Right lobe of liver (tissue), 6 donors: ENCODE measurements around the gene SZRD1. TPM values are rescaled to one million over a fixed set of nuclear protein-coding genes. Genes with fewer than 3 reads are reported as not detected.
A peak's percentile ranks its signal among the peaks of the same experiment; 100 is the strongest.

Experiments
- ATAC-seq, 4 donors: fragments of 200-7000 bp; cut with Tn5 transposase; one replicate each; pipeline ENCODE4 v1.9.1; 2020; ENCODE audit warnings: mild to moderate bottlenecking in 4 of 4, moderate library complexity in 4 of 4
- DNase-seq, 3 donors: peaks; one replicate each; pipeline ENCODE4 v3.0.0-alpha.2; 2020
- H3K27ac ChIP-seq, 3 donors: fragments of 200-600 bp; one replicate each; pipeline ENCODE4 v1.8.0; 2022
- H3K27me3 ChIP-seq, 2 donors: fragments of 200-600 bp; one replicate each; pipeline ENCODE4 v1.8.0; 2022
- H3K36me3 ChIP-seq, 4 donors: fragments of 200-600 bp; sonication (generic) in 1 of 4; one replicate each; pipeline versions ENCODE4 v1.5.1 to v1.8.0; 2017 to 2022; ENCODE audit warnings: control low read depth in 1 of 4
- H3K4me1 ChIP-seq, 4 donors: fragments of 200-600 bp; sonication (generic) in 1 of 4; one replicate each; pipeline versions ENCODE4 v1.5.1 to v1.8.0; 2017 to 2022; ENCODE audit warnings: control low read depth in 1 of 4
- H3K4me3 ChIP-seq, 3 donors: fragments of 200-600 bp; one replicate each; pipeline ENCODE4 v1.8.0; 2022
- H3K9me3 ChIP-seq, 4 donors: fragments of 200-600 bp; sonication (generic) in 1 of 4; one replicate each; pipeline versions ENCODE4 v1.5.1 to v1.8.0; 2017 to 2022; ENCODE audit warnings: control low read depth in 1 of 4
- POLR2A ChIP-seq: fragments of 450-650 bp; IDR thresholded peaks from one replicate; pipeline ENCODE4 v1.6.1; 2017; ENCODE audit warnings: antibody characterized with exemption, mild to moderate bottlenecking
- WGBS: methylation state at CpG from one replicate; pipeline ENCODE4 v1.1.6; 2018; ENCODE audit warnings: low coverage, low lambda C conversion rate; ENCODE audit not compliant: insufficient coverage; ENCODE audit errors: missing lambda C conversion rate; 5-methylcytosine and 5-hydroxymethylcytosine counted together
- intact Hi-C, 2 donors: fragments of 100-400 bp; cut with DNase I; formaldehyde crosslinking; loops; one replicate each; pipeline versions ENCODE4 v1.11.2 to v1.14.1; 2022
- total RNA-seq, 6 experiments: library from RNA; depleted of rRNA in 2 of 6; stranded (reverse); fragments of >200 nt in 2 of 6; fragmentation: NEBNext Ultra II Directional in 3 of 6; extraction: Animal tissue kit (Norgen Biotek cat#: 25700) in 3 of 6; gene quantifications; one replicate each; pipeline versions ENCODE4 v1.1.0 to v1.2.4, GENCODE V29; 2016 to 2023
- TF ChIP-seq, protein P1 (sequence below), 4 donors: fragments of 200-600 bp in 3 of 4; fragments of 450-650 bp in 1 of 4; IDR thresholded peaks; one replicate each; pipeline versions ENCODE4 v1.5.1 to v1.8.0; 2016 to 2022; ENCODE audit warnings: antibody characterized with exemption in 4 of 4, mild to moderate bottlenecking in 2 of 4
- donor health status: DM: no; HTN: yes; CAD: no.
- donor health status: DM: no; HTN: no; CAD: no.
- donor health status: DM: no; HTN: no; CAD: no.
- donor health status: DM: no; HTN: yes; CAD: no.
- donor health status: DM: no; HTN: yes; CAD: no.

SZRD1 gene
- total RNA-seq, 6 experiments from 2014 or later = 41.4 to 57.8 (median 47.5) TPM

- 92% methylated on average over 5 of the region's 5 CpGs for WGBS
- Histone ChIP-seq H3K4me1 (peaks cover 0 to 23% (median 0%) of the 10 kb centered on the region in 4 donors), H3K27me3 (no peaks in the 10 kb centered on the region), H3K27ac (no peak overlapping the region), H3K4me3 (no peak overlapping the region), H3K36me3 (no peaks in the 10 kb centered on the region), H3K9me3 (no peaks in the 10 kb centered on the region)
- DNase-seq (no peak), ATAC-seq (no peak)
- TF ChIP-seq, protein P1, sequence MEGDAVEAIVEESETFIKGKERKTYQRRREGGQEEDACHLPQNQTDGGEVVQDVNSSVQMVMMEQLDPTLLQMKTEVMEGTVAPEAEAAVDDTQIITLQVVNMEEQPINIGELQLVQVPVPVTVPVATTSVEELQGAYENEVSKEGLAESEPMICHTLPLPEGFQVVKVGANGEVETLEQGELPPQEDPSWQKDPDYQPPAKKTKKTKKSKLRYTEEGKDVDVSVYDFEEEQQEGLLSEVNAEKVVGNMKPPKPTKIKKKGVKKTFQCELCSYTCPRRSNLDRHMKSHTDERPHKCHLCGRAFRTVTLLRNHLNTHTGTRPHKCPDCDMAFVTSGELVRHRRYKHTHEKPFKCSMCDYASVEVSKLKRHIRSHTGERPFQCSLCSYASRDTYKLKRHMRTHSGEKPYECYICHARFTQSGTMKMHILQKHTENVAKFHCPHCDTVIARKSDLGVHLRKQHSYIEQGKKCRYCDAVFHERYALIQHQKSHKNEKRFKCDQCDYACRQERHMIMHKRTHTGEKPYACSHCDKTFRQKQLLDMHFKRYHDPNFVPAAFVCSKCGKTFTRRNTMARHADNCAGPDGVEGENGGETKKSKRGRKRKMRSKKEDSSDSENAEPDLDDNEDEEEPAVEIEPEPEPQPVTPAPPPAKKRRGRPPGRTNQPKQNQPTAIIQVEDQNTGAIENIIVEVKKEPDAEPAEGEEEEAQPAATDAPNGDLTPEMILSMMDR (IDR thresholded peaks at IDR 0.05) = no peak
- no peak for TF ChIP-seq POLR2A
- intact Hi-C loops = no loop called here
Observed at GRCh38 chr1:16383888-16384287, 16.8 kb downstream of the SZRD1 start.

DNA sequence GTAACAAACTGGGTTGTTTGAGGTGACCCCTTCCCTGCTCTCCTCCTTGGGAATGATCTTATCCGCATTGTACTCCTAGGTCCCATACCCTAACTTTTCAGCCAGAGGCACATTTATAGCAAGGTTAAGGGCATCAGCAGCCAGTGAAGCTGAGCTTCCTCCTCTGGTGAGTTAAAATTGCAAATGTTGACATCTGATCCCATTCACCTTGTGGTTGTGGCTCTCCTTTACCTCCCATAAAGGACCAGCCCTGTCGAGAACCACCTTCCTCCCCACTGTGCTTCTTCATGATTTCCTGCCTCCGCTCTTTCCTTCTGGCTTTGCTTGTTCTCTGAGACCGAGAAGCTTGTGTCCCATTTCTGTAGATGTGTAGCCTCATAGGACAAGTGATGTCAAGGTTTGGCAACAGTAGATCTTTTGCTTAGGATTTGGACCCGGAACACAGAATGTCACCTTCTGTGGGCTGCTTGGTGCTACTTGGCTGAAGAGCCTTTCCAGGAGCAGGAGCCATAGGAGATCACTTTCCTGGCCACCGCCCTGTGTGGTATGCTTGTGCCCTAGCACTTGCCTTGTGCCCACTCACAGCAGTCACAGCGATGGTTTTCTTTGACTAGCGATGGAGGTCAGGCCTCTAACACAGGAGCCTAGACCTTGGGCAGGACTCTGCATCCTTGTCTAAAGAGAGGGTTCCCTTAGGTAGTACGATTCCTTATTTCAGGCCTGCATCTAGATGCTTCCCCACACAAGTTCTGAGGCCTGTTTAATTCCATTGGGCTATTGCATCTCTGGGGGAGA lies 18.8 kb downstream of the SZRD1 start:
- no peak for ATAC-seq
- no peaks in the 10 kb centered on the region for H3K36me3 ChIP-seq
- H3K27me3 ChIP-seq = no peaks in the 10 kb centered on the region
- DNase-seq = no peak
- TF ChIP-seq POLR2A = no peak
- TF ChIP-seq, protein P1 (IDR thresholded peaks at IDR 0.05) = no peak
- H3K4me1 ChIP-seq = peaks cover 0 to 23% (median 0%) of the 10 kb centered on the region in 4 donors
- H3K27ac ChIP-seq = no peak overlapping the region
- no peaks in the 10 kb centered on the region for H3K9me3 ChIP-seq
- intact Hi-C loops = no loop called here
- H3K4me3 ChIP-seq = no peak overlapping the region
- WGBS = 86% methylated on average over 5 of the region's 9 CpGs

DNA sequence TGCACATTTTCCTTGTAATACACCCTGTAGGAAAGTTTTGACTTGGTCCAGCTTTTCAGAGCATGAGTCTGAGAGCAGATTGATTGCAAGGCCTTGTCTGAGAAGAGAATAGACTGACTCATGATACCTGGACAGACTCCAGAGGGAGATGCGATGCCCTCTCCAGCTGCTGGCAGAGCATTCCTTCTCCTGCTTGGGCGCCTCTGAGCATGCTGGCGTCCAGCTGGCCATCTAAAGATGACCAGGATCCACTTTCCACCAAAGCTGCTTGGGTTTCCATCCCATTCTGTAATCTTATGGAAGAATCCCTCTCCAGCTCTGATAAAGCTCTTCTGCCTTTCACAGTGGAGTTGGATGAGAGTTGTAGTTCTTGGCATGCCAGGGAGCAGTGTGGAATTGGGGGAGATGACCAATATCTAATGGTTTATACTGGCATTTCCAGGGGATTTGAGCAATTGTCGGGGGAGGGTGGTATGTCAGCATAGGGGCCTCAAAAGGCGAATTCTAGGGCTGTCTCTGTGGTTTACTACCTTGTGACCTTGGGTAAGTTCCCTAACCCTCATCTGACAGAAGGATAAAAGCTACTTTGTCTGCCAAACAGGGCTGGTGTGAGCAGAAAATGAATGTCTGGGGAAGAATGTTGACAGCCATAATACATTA lies 19.5 kb downstream of the SZRD1 start:
- Histone ChIP-seq H3K27me3 (no peaks in the 10 kb centered on the region), H3K9me3 (no peaks in the 10 kb centered on the region), H3K27ac (peak overlapping the region in 1 of 3 donors; percentile 26), H3K4me1 (peaks cover 0 to 23% (median 2%) of the 10 kb centered on the region in 4 donors), H3K4me3 (peak overlapping the region in 1 of 3 donors; percentile 25), H3K36me3 (no peaks in the 10 kb centered on the region)
- peak; percentile 20 to 68 (median 66) for ATAC-seq
- 13% methylated on average over 2 of the region's 5 CpGs for WGBS
- intact Hi-C loops = no loop called here
- no peak for TF ChIP-seq POLR2A
- TF ChIP-seq, protein P1 (IDR thresholded peaks at IDR 0.05) = no peak
- no peak for DNase-seq

- ATAC-seq (peak; percentile 54 to 69 (median 62)), DNase-seq (no peak)
- Histone ChIP-seq H3K4me1 (peaks cover 0 to 23% (median 5%) of the 10 kb centered on the region in 4 donors), H3K27me3 (no peaks in the 10 kb centered on the region), H3K27ac (peak overlapping the region in 2 of 3 donors; percentile 5 to 26), H3K36me3 (no peaks in the 10 kb centered on the region), H3K4me3 (peak overlapping the region; percentile 10 to 30 (median 25)), H3K9me3 (no peaks in the 10 kb centered on the region)
- 38% methylated on average over 14 of the region's 14 CpGs for WGBS
- intact Hi-C loops = no loop called here
- TF ChIP-seq, protein P1 (IDR thresholded peaks at IDR 0.05) = no peak
- no peak for TF ChIP-seq POLR2A
Observed at GRCh38 chr1:16387201-16388188, 20.5 kb downstream of the SZRD1 start.
